Activated CD4-positive, alpha-beta T cell treated with anti-CD3 and anti-CD28 coated beads for 36 hours (primary cell): ENCODE results near the gene ARSI. TPM values are rescaled to one million over a fixed set of nuclear protein-coding genes. Genes with fewer than 3 reads are reported as not detected.
"Not testable (repeated sequence)": the region's sequence is repeated elsewhere in the genome, so short reads cannot be mapped to it uniquely, and the experiment has no call there.

Source experiments
- ATAC-seq: fragments of 200-7000 bp; cut with Tn5 transposase; one replicate; pipeline ENCODE4 v1.10.0; 2021; ENCODE audit warnings: mild to moderate bottlenecking, moderate library complexity
- CTCF ChIA-PET: fragments of 350-600 bp; sonication (Branson Sonifier 250); formaldehyde crosslinking; loops from one replicate; lab custom pipeline; 2021; ENCODE audit warnings: antibody characterized with exemption; lab: Charles Lee
- POLR2A ChIA-PET: fragments of 350-600 bp; sonication (Branson Sonifier 250); formaldehyde crosslinking; loops from one replicate; lab custom pipeline; 2021; ENCODE audit warnings: antibody characterized with exemption, inconsistent platforms; lab: Charles Lee
- DNase-seq: peaks from one replicate; pipeline ENCODE4 v3.0.0-alpha.2; 2020
- H3K27ac Mint-ChIP-seq: one replicate; pipeline ENCODE4 v1.8.0; 2021; ENCODE audit warnings: mixed read lengths
- H3K27me3 Mint-ChIP-seq: one replicate; pipeline ENCODE4 v1.8.0; 2021; ENCODE audit warnings: mixed read lengths
- H3K36me3 Mint-ChIP-seq: one replicate; pipeline ENCODE4 v1.8.0; 2021; ENCODE audit warnings: low read depth, mixed read lengths
- H3K4me1 Mint-ChIP-seq: one replicate; pipeline ENCODE4 v1.8.0; 2021; ENCODE audit warnings: mixed read lengths
- H3K4me3 Mint-ChIP-seq: one replicate; pipeline ENCODE4 v1.8.0; 2021; ENCODE audit warnings: mild to moderate bottlenecking, moderate library complexity, mixed read lengths
- H3K9me3 Mint-ChIP-seq: one replicate; pipeline ENCODE4 v1.8.0; 2021; ENCODE audit warnings: low read depth, mixed read lengths
- intact Hi-C, 2 experiments: fragments of 100-400 bp; cut with DNase I in 1 of 2; cut with micrococcal nuclease in 1 of 2; formaldehyde crosslinking; loops; one replicate each; pipeline versions ENCODE4 v1.14.2 to v1.15.1; 2022 to 2024; cut with DNase I, micrococcal nuclease
- total RNA-seq, 2 experiments: library from RNA; stranded (reverse); gene quantifications; one replicate each; pipeline ENCODE4 v1.2.3, GENCODE V29; 2021

ARSI gene
- total RNA-seq, 2 experiments from 2014 or later, result not detected

DNA sequence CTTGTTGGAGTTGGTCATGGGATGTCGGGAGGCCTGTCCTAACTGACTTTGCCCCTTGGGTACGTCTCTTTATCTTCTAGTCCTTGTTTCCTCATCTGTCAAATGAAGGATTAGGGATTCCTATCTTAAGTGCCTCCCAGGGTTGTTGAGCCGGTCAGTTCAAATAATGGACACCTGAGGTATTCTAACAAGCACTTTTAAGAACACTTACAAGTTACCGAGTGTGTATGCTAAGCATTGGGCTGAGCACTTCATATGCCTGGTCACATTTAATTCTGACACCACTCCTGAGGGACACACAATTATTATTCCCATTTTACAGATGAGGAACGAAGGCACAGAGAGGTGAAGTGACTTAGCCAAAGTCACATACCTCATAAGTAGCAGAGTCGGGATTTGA lies 50.2 kb downstream of the ARSI start:
- no peak for DNase-seq
- ChIA-PET POLR2A (no interaction called here), CTCF (no interaction called here)
- Mint-ChIP-seq H3K36me3 (no peaks in the 10 kb centered on the region), H3K4me3 (no peak overlapping the region), H3K27me3 (no peaks in the 10 kb centered on the region), H3K4me1 (no peaks in the 10 kb centered on the region), H3K9me3 (no peaks in the 10 kb centered on the region), H3K27ac (no peak overlapping the region)
- intact Hi-C loops, result no loop called here
- ATAC-seq, result no peak

DNA sequence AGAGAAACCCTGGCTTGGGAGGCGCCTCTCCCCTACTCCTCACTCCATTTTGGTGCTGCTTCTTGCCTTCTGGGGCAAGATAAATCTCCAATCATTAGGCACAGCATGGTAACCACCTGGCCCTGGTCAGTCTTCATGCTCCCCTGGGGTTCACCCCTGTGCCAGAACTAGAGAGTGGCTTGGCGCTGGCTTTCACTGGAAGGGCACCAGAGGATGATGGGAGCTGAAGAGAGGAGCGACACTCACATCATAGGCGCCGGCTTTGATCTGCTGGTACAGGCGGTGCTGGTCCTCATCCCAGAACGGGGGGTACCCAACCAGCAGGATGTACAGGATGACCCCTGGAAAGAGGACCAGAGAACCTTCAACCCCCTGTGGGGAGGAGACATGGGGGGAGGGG lies 51.2 kb downstream of the ARSI start:
- H3K4me3 Mint-ChIP-seq, result no peak overlapping the region
- H3K4me1 Mint-ChIP-seq, result no peaks in the 10 kb centered on the region
- no peaks in the 10 kb centered on the region for H3K9me3 Mint-ChIP-seq
- intact Hi-C loops, result no loop called here
- no peak for ATAC-seq
- no peak for DNase-seq
- POLR2A ChIA-PET, result no interaction called here
- CTCF ChIA-PET, result no interaction called here
- H3K27me3 Mint-ChIP-seq, result no peaks in the 10 kb centered on the region
- no peaks in the 10 kb centered on the region for H3K36me3 Mint-ChIP-seq
- H3K27ac Mint-ChIP-seq, result no peak overlapping the region

DNA sequence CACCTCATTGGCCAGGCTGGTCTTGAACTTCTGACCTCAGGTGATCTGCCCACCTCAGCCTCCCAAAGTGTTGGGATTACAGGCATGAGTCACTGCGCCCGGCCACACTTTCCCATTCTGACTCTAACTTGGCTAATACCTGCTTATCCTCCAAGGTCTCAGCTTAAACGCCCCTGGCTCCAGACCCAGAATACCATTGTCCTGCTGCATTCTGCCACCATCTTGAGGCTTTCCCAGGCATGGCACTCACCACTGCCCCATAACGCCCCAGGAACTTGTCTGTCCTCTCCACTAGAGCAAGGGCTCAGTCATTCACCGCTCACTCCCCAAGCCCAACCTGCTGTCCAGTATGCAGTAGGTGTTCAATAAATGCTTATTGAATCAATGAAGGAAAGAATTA lies 53.0 kb downstream of the ARSI start:
- H3K27me3 Mint-ChIP-seq, result no peaks in the 10 kb centered on the region
- H3K36me3 Mint-ChIP-seq, result no peaks in the 10 kb centered on the region
- H3K9me3 Mint-ChIP-seq, result no peaks in the 10 kb centered on the region
- no peaks in the 10 kb centered on the region for H3K4me1 Mint-ChIP-seq
- CTCF ChIA-PET, result interaction anchor here (0.9 kb wide), 1 partner anchor 13 kb away, joined by 3 read pairs; no protein-coding TSS in a partner anchor
- intact Hi-C loops, result no loop called here
- H3K27ac Mint-ChIP-seq, result no peak overlapping the region
- ATAC-seq (no peak), DNase-seq (no peak)
- no peak overlapping the region for H3K4me3 Mint-ChIP-seq
- POLR2A ChIA-PET, result no interaction called here

DNA sequence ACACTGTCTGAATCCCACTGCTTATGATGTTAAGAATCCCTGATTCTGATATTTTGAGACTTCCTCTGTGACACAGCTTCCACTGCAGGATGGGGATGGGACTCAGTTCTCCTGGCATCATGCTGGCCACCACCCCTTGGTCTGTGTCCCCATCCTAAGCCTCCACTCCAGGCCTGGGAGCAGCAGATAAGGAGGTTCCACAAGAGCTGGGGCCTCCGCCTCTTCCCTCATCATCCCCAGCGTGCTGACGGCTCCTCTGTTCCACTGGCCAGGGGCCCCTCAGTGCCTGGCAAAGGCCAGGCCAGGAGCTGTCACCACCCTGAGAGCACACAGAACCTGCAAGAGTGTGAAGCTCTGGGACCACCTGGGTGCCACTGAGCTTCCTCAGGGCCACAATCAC lies 53.8 kb downstream of the ARSI start:
- DNase-seq (no peak), ATAC-seq (no peak)
- ChIA-PET CTCF (no interaction called here), POLR2A (no interaction called here)
- H3K36me3 Mint-ChIP-seq, result no peaks in the 10 kb centered on the region
- H3K4me1 Mint-ChIP-seq, result no peaks in the 10 kb centered on the region
- H3K27me3 Mint-ChIP-seq, result no peaks in the 10 kb centered on the region
- no peak overlapping the region for H3K27ac Mint-ChIP-seq
- no peak overlapping the region for H3K4me3 Mint-ChIP-seq
- H3K9me3 Mint-ChIP-seq, result no peaks in the 10 kb centered on the region
- intact Hi-C loops, result no loop called here

DNA sequence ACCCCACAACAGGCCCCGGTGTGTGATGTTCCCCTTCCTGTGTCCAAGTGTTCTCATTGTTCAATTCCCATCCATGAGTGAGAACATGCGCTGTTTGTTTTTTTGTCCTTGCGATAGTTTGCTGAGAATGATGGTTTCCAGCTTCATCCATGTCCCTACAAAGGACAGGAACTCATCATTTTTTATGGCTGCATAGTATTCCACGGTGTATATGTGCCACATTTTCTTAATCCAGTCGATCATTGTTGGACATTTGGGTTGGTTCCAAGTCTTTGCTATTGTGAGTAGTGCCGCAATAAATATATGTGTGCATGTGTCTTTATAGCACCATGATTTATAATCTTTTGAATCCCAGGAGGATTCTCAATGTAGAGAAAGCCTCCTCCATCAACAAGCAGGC lies 54.2 kb downstream of the ARSI start:
- DNase-seq, H3K4me3 Mint-ChIP-seq, CTCF ChIA-PET: not testable (repeated sequence)

DNA sequence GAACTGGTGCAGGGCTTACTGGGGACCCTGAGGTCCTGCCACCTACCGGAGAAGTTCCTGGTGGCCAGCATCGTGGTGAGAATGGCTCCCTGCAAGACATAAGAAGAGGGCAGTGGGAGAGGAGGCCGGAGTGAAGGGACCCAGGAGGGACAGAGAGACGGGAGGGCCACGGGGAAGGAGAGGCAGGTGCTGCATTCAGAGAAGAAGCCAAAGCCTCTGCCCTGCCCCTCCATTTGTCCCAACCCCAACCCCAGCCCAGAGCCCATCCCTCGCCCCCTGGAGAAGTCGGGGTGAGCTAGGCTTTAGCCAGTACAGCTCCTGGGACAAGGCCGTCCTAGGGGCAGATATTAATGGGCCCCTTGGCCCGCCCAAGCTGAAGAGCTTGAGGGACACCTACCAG lies 55.0 kb downstream of the ARSI start:
- ATAC-seq (no peak), DNase-seq (no peak)
- H3K4me1 Mint-ChIP-seq, result no peaks in the 10 kb centered on the region
- no peaks in the 10 kb centered on the region for H3K9me3 Mint-ChIP-seq
- no peak overlapping the region for H3K27ac Mint-ChIP-seq
- ChIA-PET POLR2A (no interaction called here), CTCF (no interaction called here)
- H3K4me3 Mint-ChIP-seq, result no peak overlapping the region
- no peaks in the 10 kb centered on the region for H3K36me3 Mint-ChIP-seq
- intact Hi-C loops, result no loop called here
- H3K27me3 Mint-ChIP-seq, result no peaks in the 10 kb centered on the region

More for the DNA sequence above, 54.2 kb downstream of the ARSI start:
- H3K36me3 Mint-ChIP-seq, H3K4me1 Mint-ChIP-seq, ATAC-seq, POLR2A ChIA-PET, H3K27ac Mint-ChIP-seq, H3K27me3 Mint-ChIP-seq, intact Hi-C loops, H3K9me3 Mint-ChIP-seq: not testable (repeated sequence)

DNA sequence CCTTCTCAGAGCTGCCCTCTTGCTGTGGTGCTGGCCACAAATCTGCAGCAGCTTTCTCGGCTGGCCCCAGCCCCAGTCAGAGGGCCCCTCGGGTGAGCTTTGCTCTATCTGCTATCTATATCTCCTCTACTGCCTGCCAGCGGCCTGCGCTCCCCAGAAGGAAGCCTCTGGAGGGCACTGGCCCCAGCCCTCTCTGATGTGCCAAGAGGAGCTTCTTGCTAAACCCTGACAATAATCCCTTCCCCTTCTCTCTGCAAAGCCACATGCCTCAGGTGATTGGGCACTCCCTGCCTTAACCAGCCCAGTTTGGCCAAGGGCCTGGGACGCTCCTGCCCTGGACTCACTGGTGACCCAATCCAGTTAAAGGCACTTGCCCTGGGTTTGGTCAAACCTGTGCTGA lies 55.9 kb downstream of the ARSI start:
- no peaks in the 10 kb centered on the region for H3K9me3 Mint-ChIP-seq
- no peak for ATAC-seq
- no peaks in the 10 kb centered on the region for H3K4me1 Mint-ChIP-seq
- CTCF ChIA-PET, result interaction anchor here (0.7 to 1.2 kb wide), 2 partner anchors 104 to 112 kb away, joined by 4 to 5 read pairs; no protein-coding TSS in a partner anchor
- no peaks in the 10 kb centered on the region for H3K27me3 Mint-ChIP-seq
- POLR2A ChIA-PET, result no interaction called here
- no peak for DNase-seq
- intact Hi-C loops, result no loop called here
- no peak overlapping the region for H3K27ac Mint-ChIP-seq
- no peaks in the 10 kb centered on the region for H3K36me3 Mint-ChIP-seq
- no peak overlapping the region for H3K4me3 Mint-ChIP-seq

DNA sequence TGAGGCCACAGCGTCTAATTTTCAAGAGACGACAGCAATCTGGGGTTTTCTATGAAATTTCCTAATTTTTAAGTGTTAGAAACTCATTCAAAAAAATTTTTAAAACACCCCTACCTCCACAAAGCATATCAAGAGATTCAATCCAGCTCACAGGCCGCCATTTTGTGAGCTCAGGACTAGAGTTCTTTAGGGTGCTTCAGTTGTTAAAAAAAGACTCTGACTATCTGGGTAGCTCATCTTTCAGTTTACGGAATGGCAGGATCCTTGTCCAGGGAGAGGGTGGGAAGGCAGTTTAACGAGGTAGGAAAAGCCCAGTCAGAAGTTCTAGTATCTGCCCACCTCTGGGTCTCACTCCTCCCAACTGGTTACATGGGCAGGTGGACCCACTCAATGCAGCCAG lies 56.3 kb downstream of the ARSI start:
- POLR2A ChIA-PET, result no interaction called here
- H3K27me3 Mint-ChIP-seq, result no peaks in the 10 kb centered on the region
- no peaks in the 10 kb centered on the region for H3K4me1 Mint-ChIP-seq
- H3K9me3 Mint-ChIP-seq, result no peaks in the 10 kb centered on the region
- CTCF ChIA-PET, result interaction anchor here (0.7 to 1.2 kb wide), 2 partner anchors 105 to 112 kb away, joined by 4 to 5 read pairs; no protein-coding TSS in a partner anchor
- no peak for DNase-seq
- no peak overlapping the region for H3K27ac Mint-ChIP-seq
- no peak for ATAC-seq
- no peak overlapping the region for H3K4me3 Mint-ChIP-seq
- H3K36me3 Mint-ChIP-seq, result no peaks in the 10 kb centered on the region
- intact Hi-C loops, result no loop called here

Other genes starting within 250 kb of the ARSI start
- under 1 TPM; 0.41 to 0.76 TPM for gene CSF1R, start 216.4 kb downstream of the ARSI start, total RNA-seq
- gene PDGFRB, start 147.1 kb downstream of the ARSI start, total RNA-seq, result not detected
- gene CDX1, start 136.1 kb downstream of the ARSI start, total RNA-seq, result not detected
- gene SLC6A7, start 112.8 kb downstream of the ARSI start, total RNA-seq, result not detected
- gene CAMK2A, start 13.1 kb downstream of the ARSI start, total RNA-seq, result not detected
- gene TCOF1, start 54.8 kb upstream of the ARSI start, total RNA-seq, result 100 to 1,000 TPM; 113 to 145 TPM
- gene CD74, start 110.0 kb upstream of the ARSI start, total RNA-seq, result 100 to 1,000 TPM; 217 to 290 TPM
- 1,000 to 10,000 TPM; 2,270 to 3,312 TPM for gene RPS14, start 146.8 kb upstream of the ARSI start, total RNA-seq
- 1 to 10 TPM; 5.1 to 5.5 TPM for gene NDST1, start 205.2 kb upstream of the ARSI start, total RNA-seq